K562 (cell line): ENCODE measurements around the gene LYRM1. TPM values are rescaled to one million over a fixed set of nuclear protein-coding genes. Genes with fewer than 3 reads are reported as not detected.

Source experiments
- ARID3B ChIP-seq: fragments of 250-450 bp; sonication (Bioruptor Pico); IDR thresholded peaks from 2 replicates; pipeline ENCODE4 v1.4.0; 2020; ENCODE audit warnings: borderline replicate concordance
- BDP1 ChIP-seq: IDR thresholded peaks from 3 replicates; pipeline ENCODE4 v1.6.1; 2011; ENCODE audit not compliant: insufficient read length, insufficient read depth
- C11orf30 ChIP-seq: fragments of 450-650 bp; IDR thresholded peaks from 2 replicates; pipeline ENCODE4 v1.6.1; 2016; ENCODE audit warnings: low read depth, mild to moderate bottlenecking
- CHCHD3 ChIP-seq: fragments of 250-450 bp; sonication (Bioruptor Pico); IDR thresholded peaks from 2 replicates; pipeline ENCODE4 v2.1.2; 2022; ENCODE audit warnings: mild to moderate bottlenecking
- EP400 ChIP-seq: fragments of 450-650 bp; IDR thresholded peaks from 2 replicates; pipeline ENCODE4 v1.6.1; 2017; ENCODE audit warnings: antibody characterized with exemption, mild to moderate bottlenecking, moderate library complexity
- ESRRB ChIP-seq: fragments of 250-450 bp; sonication (Bioruptor Pico); IDR thresholded peaks from 2 replicates; pipeline ENCODE4 v1.5.0; 2020; ENCODE audit warnings: mild to moderate bottlenecking, moderate library complexity, borderline replicate concordance
- FOXA1 ChIP-seq: fragments of 450-650 bp; IDR thresholded peaks from 2 replicates; pipeline ENCODE4 v1.6.1; 2016; ENCODE audit warnings: mild to moderate bottlenecking, borderline replicate concordance
- HBP1 ChIP-seq: fragments of 450-650 bp; formaldehyde crosslinking; IDR thresholded peaks from 2 replicates; pipeline ENCODE4 v1.4.0; 2022; ENCODE audit warnings: missing genetic modification characterization
- HSF4 ChIP-seq: fragments of 250-450 bp; sonication (Bioruptor Pico); IDR thresholded peaks from 2 replicates; pipeline ENCODE4 v2.1.2; 2022; ENCODE audit warnings: mild to moderate bottlenecking, moderate library complexity, borderline replicate concordance
- JUND ChIP-seq, 2 experiments: IDR thresholded peaks; 2 replicates in 1 of 2; 3 replicates in 1 of 2; pipeline ENCODE4 v1.6.1; 2011; ENCODE audit warnings: borderline replicate concordance in 2 of 2, low read depth in 2 of 2, low read length in 2 of 2, improper control_type of control experiment in 1 of 2, missing biosample characterization in 1 of 2, missing genetic modification characterization in 1 of 2, missing genetic modification reagents in 1 of 2
- MITF ChIP-seq: IDR thresholded peaks from 2 replicates; pipeline ENCODE4 v1.6.1; 2014; ENCODE audit warnings: antibody characterized with exemption
- MYBL2 ChIP-seq, 2 experiments: fragments of 450-650 bp in 1 of 2; sonication (generic) in 1 of 2; formaldehyde crosslinking in 1 of 2; IDR thresholded peaks; 2 replicates each; pipeline versions ENCODE4 v1.6.1 to v1.8.1; 2017 to 2022; ENCODE audit warnings: borderline replicate concordance in 1 of 2, inconsistent platforms in 1 of 2, low read depth in 1 of 2, mild to moderate bottlenecking in 1 of 2, missing genetic modification reagents in 1 of 2, moderate library complexity in 1 of 2
- POLR2G ChIP-seq: fragments of 200-400 bp; formaldehyde crosslinking; IDR thresholded peaks from 2 replicates; pipeline ENCODE4 v1.6.1; 2017; ENCODE audit warnings: low read depth, mild to moderate bottlenecking, antibody characterized with exemption, low read length, moderate library complexity
- PTRF ChIP-seq: fragments of 450-650 bp; IDR thresholded peaks from 2 replicates; pipeline ENCODE4 v1.6.1; 2016; ENCODE audit warnings: mild to moderate bottlenecking, missing genetic modification characterization, missing compliant biosample characterization
- RAD21 ChIP-seq, 2 experiments: fragments of 250-450 bp in 1 of 2; fragments of 450-650 bp in 1 of 2; sonication (Bioruptor Pico) in 1 of 2; formaldehyde crosslinking in 1 of 2; IDR thresholded peaks in 1 of 2; conservative IDR thresholded peaks in 1 of 2; 2 replicates each; pipeline versions ENCODE4 v1.4.0 to v1.8.0; 2020 to 2022; ENCODE audit warnings: mild to moderate bottlenecking in 2 of 2, moderate library complexity in 1 of 2
- RBM22 ChIP-seq: fragments of 200-400 bp; formaldehyde crosslinking; IDR thresholded peaks from 2 replicates; pipeline ENCODE4 v1.6.1; 2018; ENCODE audit warnings: low read length, low read depth; ENCODE audit not compliant: poor library complexity, severe bottlenecking
- SNRNP70 ChIP-seq: fragments of 200-400 bp; formaldehyde crosslinking; optimal IDR thresholded peaks from 2 replicates; pipeline ENCODE3; 2017; ENCODE audit warnings: low read depth, low read length
- TAF1 ChIP-seq: IDR thresholded peaks from 2 replicates; pipeline ENCODE4 v1.6.1; 2011; ENCODE audit warnings: mild to moderate bottlenecking, low read length, moderate library complexity; ENCODE audit not compliant: insufficient read depth, control insufficient read depth, severe bottlenecking; ENCODE audit errors: extremely low read depth
- TRIM28 ChIP-seq: fragments of 450-650 bp; IDR thresholded peaks from 2 replicates; pipeline ENCODE4 v1.6.1; 2017
- ZNF12 ChIP-seq: sonication (generic); formaldehyde crosslinking; IDR thresholded peaks from 2 replicates; pipeline ENCODE4 v1.4.0; 2020; ENCODE audit warnings: mild to moderate bottlenecking, missing genetic modification reagents
- ZNF174 ChIP-seq: fragments of 250-450 bp; sonication (Bioruptor Pico); IDR thresholded peaks from 2 replicates; pipeline ENCODE4 v1.4.0; 2020; ENCODE audit warnings: mild to moderate bottlenecking
- ZNF212 ChIP-seq: fragments of 450-650 bp; formaldehyde crosslinking; IDR thresholded peaks from 2 replicates; pipeline ENCODE4 v1.4.0; 2020; ENCODE audit warnings: mild to moderate bottlenecking
- ZNF384 ChIP-seq: IDR thresholded peaks from 2 replicates; pipeline ENCODE4 v1.6.1; 2012; ENCODE audit warnings: low read depth, low read length, improper control_type of control experiment
- ZNF511 ChIP-seq: sonication (generic); formaldehyde crosslinking; IDR thresholded peaks from 2 replicates; pipeline ENCODE4 v1.8.0; 2022; ENCODE audit warnings: mild to moderate bottlenecking, missing genetic modification reagents
- ZNF644 ChIP-seq: fragments of 200-800 bp; sonication (Bioruptor generic); IDR thresholded peaks from 2 replicates; pipeline ENCODE4 v1.6.1; 2016; ENCODE audit warnings: low read depth, missing genetic modification characterization, missing compliant biosample characterization
- polyA plus RNA-seq, 8 experiments: library from polyadenylated mRNA; depleted of rRNA in 4 of 8; stranded (reverse) in 5 of 8; unstranded in 3 of 8; fragments of >200 nt; fragmentation: Nextera tagmentation in 2 of 8; fragmentation: Illumina TruSeq in 1 of 8; extraction: Ambion mirVana in 2 of 8; extraction: Trizol in 1 of 8; gene quantifications; 2 replicates each; pipeline versions ENCODE4 v1.2.1 to v1.2.3, GENCODE V29; 2011 to 2014; ENCODE audit warnings: inconsistent platforms in 1 of 8, missing spikeins in 1 of 8
- total RNA-seq, 7 experiments: library from RNA; depleted of rRNA in 6 of 7; stranded (reverse); fragments of >200 nt in 6 of 7; fragmentation: Illumina TruSeq in 2 of 7; extraction: Trizol in 2 of 7; gene quantifications; 2 replicates each; pipeline versions ENCODE4 v1.2.1 to v1.2.3, GENCODE V29; 2011 to 2021; ENCODE audit warnings: low replicate concordance in 1 of 7

The LYRM1 gene
- total and polyA plus RNA-seq, 9 of the 15 experiments (the other 6 are each of a cell fraction or from before 2014, with no cell fraction given), result 17.5 to 44.1 (median 32.7) TPM

GRCh38 chr16:20886320-20886719, 14.3 kb upstream of the LYRM1 start (continued):
- TF ChIP-seq RAD21 (CRISPR knock-in tag; conservative IDR thresholded peaks at IDR 0.05 in 1 of 2, IDR thresholded peaks at IDR 0.05 in 1 of 2), result no peak
- TF ChIP-seq JUND (IDR thresholded peaks at IDR 0.05; ENCODE audit: borderline replicate concordance, low read depth, low read length), result no peak
- TF ChIP-seq JUND (tag; IDR thresholded peaks at IDR 0.05; ENCODE audit: borderline replicate concordance, low read depth, low read length), result no peak
- no peak for TF ChIP-seq TAF1
- TF ChIP-seq MITF, result no peak
- TF ChIP-seq ZNF384, result no peak
- no peak for TF ChIP-seq HSF4 (CRISPR knock-in tag)
- TF ChIP-seq SNRNP70, result no peak
- TF ChIP-seq CHCHD3 (CRISPR knock-in tag), result no peak
- TF ChIP-seq BDP1, result no peak
- TF ChIP-seq ZNF644 (tag), result peak; percentile 72; the same call in 1 of the 2 replicates
- TF ChIP-seq ZNF511 (CRISPR knock-in tag), result no peak
- TF ChIP-seq ARID3B (CRISPR knock-in tag), result no peak
- TF ChIP-seq ESRRB (CRISPR knock-in tag), result no peak
- TF ChIP-seq MYBL2 (IDR thresholded peaks at IDR 0.05; ENCODE audit: low read depth), result no peak
- no peak for TF ChIP-seq MYBL2 (CRISPR knock-in tag; IDR thresholded peaks at IDR 0.05; ENCODE audit: borderline replicate concordance)
- peak; percentile 63; the same call in 1 of the 2 replicates for TF ChIP-seq PTRF (tag)
- no peak for TF ChIP-seq TRIM28
- TF ChIP-seq C11orf30, result no peak
- TF ChIP-seq ZNF174 (CRISPR knock-in tag), result no peak
- no peak for TF ChIP-seq EP400
- no peak for TF ChIP-seq HBP1 (CRISPR knock-in tag)
- TF ChIP-seq ZNF12, result no peak
- TF ChIP-seq POLR2G, result no peak
- TF ChIP-seq RBM22, result no peak
- TF ChIP-seq FOXA1, result no peak
- no peak for TF ChIP-seq ZNF212 (CRISPR knock-in tag)
